Common myeloid progenitor, CD34-positive (primary cell): ENCODE results near the gene PTX4.

Source experiments
- CTCF ChIA-PET: fragments of 350-600 bp; sonication (Branson Sonifier 250); formaldehyde crosslinking; loops from one replicate; lab custom pipeline; 2021; ENCODE audit warnings: antibody characterized with exemption; lab: Charles Lee
- POLR2A ChIA-PET: fragments of 350-600 bp; sonication (Branson Sonifier 250); formaldehyde crosslinking; loops from one replicate; lab custom pipeline; 2021; ENCODE audit warnings: antibody characterized with exemption; lab: Charles Lee
- DNase-seq, 3 donors: peaks; one replicate each; pipeline versions ENCODE4 v3.0.0 to v3.0.0-alpha.2; 2013
- H3K27ac ChIP-seq, 2 experiments: 1 replicate in 1 of 2; 2 replicates in 1 of 2; pipeline ENCODE4 v1.7.0; 2013; ENCODE audit warnings: inconsistent platforms in 2 of 2, low read length in 2 of 2, mild to moderate bottlenecking in 2 of 2, low read depth in 1 of 2, moderate library complexity in 1 of 2; ENCODE audit not compliant: severe bottlenecking in 2 of 2, insufficient read depth in 1 of 2, poor library complexity in 1 of 2
- H3K27me3 ChIP-seq, 5 experiments: replicated peaks in 2 of 5; 1 replicate in 3 of 5; 2 replicates in 2 of 5; pipeline versions ENCODE4 v1.6.1 to v1.7.0; 2013; ENCODE audit warnings: low read length in 4 of 5, mild to moderate bottlenecking in 2 of 5, moderate library complexity in 2 of 5, inconsistent platforms in 1 of 5; ENCODE audit not compliant: insufficient read depth in 5 of 5, control insufficient read depth in 4 of 5
- H3K36me3 ChIP-seq, 4 experiments: 1 replicate in 2 of 4; 2 replicates in 2 of 4; pipeline versions ENCODE4 v1.6.1 to v1.7.0; 2013; ENCODE audit warnings: low read length in 3 of 4, control low read depth in 1 of 4, mild to moderate bottlenecking in 1 of 4; ENCODE audit not compliant: control insufficient read depth in 4 of 4, insufficient read depth in 4 of 4
- H3K4me1 ChIP-seq, 4 experiments: 1 replicate in 3 of 4; 2 replicates in 1 of 4; pipeline versions ENCODE4 v1.6.1 to v1.7.1; 2013; ENCODE audit warnings: low read length in 3 of 4, mild to moderate bottlenecking in 3 of 4, control low read depth in 1 of 4, inconsistent platforms in 1 of 4, moderate library complexity in 1 of 4; ENCODE audit not compliant: control insufficient read depth in 4 of 4, insufficient read depth in 4 of 4; ENCODE audit errors: control extremely low read depth in 1 of 4
- H3K4me3 ChIP-seq, 7 experiments: 1 replicate in 4 of 7; 2 replicates in 3 of 7; pipeline versions ENCODE4 v1.5.1 to v1.7.0; 2013; ENCODE audit warnings: mild to moderate bottlenecking in 7 of 7, low read length in 6 of 7, moderate library complexity in 6 of 7, inconsistent platforms in 2 of 7, low read depth in 2 of 7, control low read depth in 1 of 7; ENCODE audit not compliant: insufficient read depth in 4 of 7, control insufficient read depth in 1 of 7; ENCODE audit errors: extremely low read depth in 1 of 7
- H3K9me3 ChIP-seq, 5 experiments: 1 replicate in 4 of 5; 2 replicates in 1 of 5; pipeline versions ENCODE4 v1.6.1 to v1.7.1; 2013; ENCODE audit warnings: low read length in 4 of 5, mild to moderate bottlenecking in 2 of 5, inconsistent platforms in 1 of 5, low read depth in 1 of 5, moderate library complexity in 1 of 5; ENCODE audit not compliant: control insufficient read depth in 4 of 5, insufficient read depth in 2 of 5; ENCODE audit errors: control extremely low read depth in 1 of 5
- WGBS: methylation state at CpG from one replicate; pipeline ENCODE4 v1.1.5; 2013; ENCODE audit not compliant: insufficient coverage; 5-methylcytosine and 5-hydroxymethylcytosine counted together

The PTX4 gene

DNA sequence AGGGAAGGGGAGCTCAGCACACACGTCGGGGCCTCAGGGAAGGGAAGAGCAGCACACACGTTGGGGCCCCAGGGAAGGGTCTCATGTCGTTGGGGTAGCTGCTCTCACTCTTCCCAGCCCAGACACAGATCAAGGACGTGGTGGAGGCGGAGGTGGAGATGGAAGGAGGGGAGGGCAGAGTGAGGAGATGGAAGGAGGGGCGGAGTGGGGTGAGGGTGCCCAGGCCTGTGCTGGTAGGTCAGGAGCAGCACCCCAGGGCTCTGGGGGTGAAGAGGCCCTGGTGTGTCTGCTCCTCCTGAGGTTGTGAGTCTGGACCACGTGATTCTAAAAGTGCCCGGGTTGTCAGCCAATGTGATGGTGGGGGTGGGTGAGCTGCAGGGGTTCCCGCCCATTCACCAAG, 28.8 kb downstream of the PTX4 start:
- WGBS = 97% methylated on average over 3 of the region's 10 CpGs
- no peak for DNase-seq
- Histone ChIP-seq H3K4me1 (peaks cover 0 to 31% (median 14%) of the 10 kb centered on the region in 4 experiments), H3K27ac (no peak overlapping the region), H3K9me3 (no peaks in the 10 kb centered on the region), H3K4me3 (no peak overlapping the region), H3K36me3 (peaks cover 8 to 78% (median 35%) of the 10 kb centered on the region in 4 experiments), H3K27me3 (no peaks in the 10 kb centered on the region)
- ChIA-PET CTCF (no interaction called here), POLR2A (no interaction called here)

DNA sequence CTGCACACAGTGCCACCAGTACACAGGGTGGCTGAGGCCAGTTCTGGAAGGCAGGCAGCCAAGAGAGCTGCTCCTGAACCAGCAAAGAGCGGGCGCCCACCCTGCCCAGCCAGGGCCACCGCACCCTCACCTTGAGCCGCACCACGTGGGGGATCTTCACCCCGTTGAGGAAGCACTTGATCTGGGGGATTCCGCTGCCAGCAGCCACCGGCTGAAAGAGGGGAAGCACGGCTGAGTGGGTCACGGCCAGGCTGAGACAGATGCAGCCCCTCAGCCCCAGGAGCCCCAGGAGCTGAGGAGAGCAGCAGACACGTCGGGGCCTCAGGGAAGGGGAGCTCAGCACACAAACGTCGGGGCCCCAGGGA, 29.8 kb downstream of the PTX4 start:
- Histone ChIP-seq H3K4me1 (peaks cover 0 to 31% (median 17%) of the 10 kb centered on the region in 4 experiments), H3K27me3 (no peaks in the 10 kb centered on the region), H3K4me3 (no peak overlapping the region), H3K27ac (no peak overlapping the region), H3K9me3 (no peaks in the 10 kb centered on the region), H3K36me3 (peaks cover 8 to 78% (median 36%) of the 10 kb centered on the region in 4 experiments)
- ChIA-PET POLR2A (interaction anchor here (0.6 kb wide), 2 partner anchors 241 to 452 kb away, joined by 3 to 4 read pairs; no protein-coding TSS in a partner anchor), CTCF (interaction anchor here (1.5 kb wide), 1 partner anchor 18 kb away, joined by 3 read pairs; no protein-coding TSS in a partner anchor)
- WGBS = 20% methylated on average over 14 of the region's 14 CpGs
- DNase-seq = peak; percentile 42 to 82 (median 71)

DNA sequence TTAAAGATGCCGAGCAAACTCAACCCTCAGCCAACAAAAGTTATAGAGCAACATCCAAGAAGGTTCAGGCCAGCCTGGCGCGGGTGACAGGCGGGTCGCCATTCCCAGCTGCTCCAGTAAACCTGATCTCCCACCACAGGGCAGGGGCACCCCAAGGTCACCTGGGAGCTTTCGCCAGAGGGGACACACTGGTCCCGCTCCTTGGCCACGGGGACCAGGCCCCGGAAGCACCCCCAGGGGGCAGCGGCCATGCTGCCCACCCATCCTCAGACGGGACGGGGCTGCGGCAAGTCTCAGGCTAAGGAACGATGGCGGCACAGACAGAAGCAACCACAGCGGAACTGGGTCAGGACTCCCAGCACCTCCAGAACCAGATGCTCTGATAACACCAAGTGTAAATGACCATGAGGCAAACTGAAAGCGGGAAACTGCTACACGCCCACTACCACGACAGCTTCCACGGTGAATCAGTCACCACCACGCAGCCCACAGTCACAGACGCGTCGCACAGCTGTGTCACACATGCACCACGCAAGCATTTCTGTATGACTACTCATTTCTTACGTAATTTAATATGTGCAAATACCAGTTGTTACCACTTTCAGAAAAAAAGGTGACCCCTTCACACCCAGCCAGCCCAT, 30.3 kb downstream of the PTX4 start:
- peaks cover 13 to 80% (median 38%) of the 10 kb centered on the region in 4 experiments for H3K36me3 ChIP-seq
- no peaks in the 10 kb centered on the region for H3K27me3 ChIP-seq
- DNase-seq = peak; percentile 54 to 83 (median 66)
- ChIA-PET POLR2A (interaction anchor here (0.6 kb wide), 1 partner anchor 452 kb away, joined by 3 read pairs; no protein-coding TSS in a partner anchor), CTCF (interaction anchor here (1.5 kb wide), 1 partner anchor 17 kb away, joined by 3 read pairs; no protein-coding TSS in a partner anchor)
- H3K9me3 ChIP-seq = no peaks in the 10 kb centered on the region
- 97% methylated on average over 25 of the region's 26 CpGs for WGBS
- peaks cover 0 to 35% (median 17%) of the 10 kb centered on the region in 4 experiments for H3K4me1 ChIP-seq
- H3K27ac ChIP-seq = no peak overlapping the region
- peak overlapping the region in 1 of 7 experiments; percentile 1 for H3K4me3 ChIP-seq

DNA sequence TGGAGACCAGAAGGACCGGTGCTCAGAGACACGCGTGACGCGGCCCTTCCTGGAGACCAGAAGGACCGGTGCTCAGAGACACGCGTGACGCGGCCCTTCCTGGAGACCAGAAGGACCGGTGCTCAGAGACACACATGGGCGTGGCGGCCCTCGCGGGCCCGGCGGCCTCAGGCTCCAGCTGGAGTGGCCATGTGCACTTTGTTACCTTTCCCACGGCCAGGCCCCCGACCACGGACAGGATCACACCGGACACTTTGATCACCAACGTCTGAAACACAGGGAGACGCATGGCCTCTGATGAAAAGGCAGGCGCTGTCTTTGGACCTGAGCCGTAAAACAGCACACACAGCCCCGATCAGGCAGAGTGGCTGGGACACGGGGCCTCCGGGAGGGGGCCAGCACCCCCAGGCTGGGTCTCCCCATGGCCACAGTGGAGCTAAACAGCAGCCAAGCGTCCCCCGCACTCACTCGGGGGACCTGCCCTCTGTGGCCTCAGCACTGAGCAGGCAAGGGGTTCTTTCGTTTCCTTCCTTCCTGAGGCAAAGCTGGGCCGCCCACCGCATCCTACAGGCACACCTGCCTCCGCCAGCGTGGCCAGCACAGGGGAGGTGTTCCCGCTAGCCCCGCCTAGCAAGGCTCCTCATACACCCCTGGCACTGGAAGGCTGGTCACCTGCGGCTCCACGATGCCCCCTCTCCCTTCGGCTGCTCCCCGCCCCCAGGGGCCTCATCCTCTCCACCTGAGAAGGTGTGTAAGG, 31.1 kb downstream of the PTX4 start:
- CTCF ChIA-PET = no interaction called here

DNA sequence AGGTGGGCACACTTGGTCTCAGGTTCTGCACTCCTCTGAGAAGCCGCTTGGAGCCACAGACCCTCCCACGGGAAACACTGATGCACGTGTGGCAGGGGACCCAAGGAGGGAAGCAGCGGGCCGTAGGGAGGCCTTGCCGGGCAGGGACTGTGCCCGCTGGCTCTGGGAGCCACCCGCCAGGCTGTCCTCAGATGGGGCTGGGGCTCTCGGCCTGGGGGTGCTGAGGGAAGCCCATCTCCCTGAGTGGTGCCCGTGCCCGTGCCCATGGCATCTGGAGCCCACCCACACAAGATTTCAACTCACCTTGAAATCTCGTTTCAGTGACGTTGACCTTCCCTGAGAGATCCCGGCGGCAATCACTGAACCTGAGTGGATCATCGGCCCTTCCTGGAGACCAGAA, 31.8 kb downstream of the PTX4 start:
- 96% methylated on average over 12 of the region's 16 CpGs for WGBS
- ChIA-PET POLR2A (no interaction called here), CTCF (interaction anchor here (0.7 kb wide), 1 partner anchor 23 kb away, joined by 3 read pairs; no protein-coding TSS in a partner anchor)
- no peak overlapping the region for H3K4me3 ChIP-seq
- DNase-seq = no peak
- H3K27me3 ChIP-seq = no peaks in the 10 kb centered on the region
- peaks cover 13 to 82% (median 40%) of the 10 kb centered on the region in 4 experiments for H3K36me3 ChIP-seq
- H3K27ac ChIP-seq = no peak overlapping the region
- peaks cover 0 to 35% (median 17%) of the 10 kb centered on the region in 4 experiments for H3K4me1 ChIP-seq
- H3K9me3 ChIP-seq = no peaks in the 10 kb centered on the region

More for the DNA sequence above, 31.1 kb downstream of the PTX4 start:
- 38% methylated on average over 32 of the region's 42 CpGs for WGBS
- no peaks in the 10 kb centered on the region for H3K27me3 ChIP-seq
- no peak overlapping the region for H3K27ac ChIP-seq
- H3K4me1 ChIP-seq = peaks cover 0 to 35% (median 17%) of the 10 kb centered on the region in 4 experiments
- peak; percentile 55 to 84 (median 66) for DNase-seq
- POLR2A ChIA-PET = no interaction called here
- peaks cover 13 to 77% (median 38%) of the 10 kb centered on the region in 4 experiments for H3K36me3 ChIP-seq
- H3K9me3 ChIP-seq = no peaks in the 10 kb centered on the region
- H3K4me3 ChIP-seq = peak overlapping the region in 3 of 7 experiments; percentile 36 to 52 (median 46)

DNA sequence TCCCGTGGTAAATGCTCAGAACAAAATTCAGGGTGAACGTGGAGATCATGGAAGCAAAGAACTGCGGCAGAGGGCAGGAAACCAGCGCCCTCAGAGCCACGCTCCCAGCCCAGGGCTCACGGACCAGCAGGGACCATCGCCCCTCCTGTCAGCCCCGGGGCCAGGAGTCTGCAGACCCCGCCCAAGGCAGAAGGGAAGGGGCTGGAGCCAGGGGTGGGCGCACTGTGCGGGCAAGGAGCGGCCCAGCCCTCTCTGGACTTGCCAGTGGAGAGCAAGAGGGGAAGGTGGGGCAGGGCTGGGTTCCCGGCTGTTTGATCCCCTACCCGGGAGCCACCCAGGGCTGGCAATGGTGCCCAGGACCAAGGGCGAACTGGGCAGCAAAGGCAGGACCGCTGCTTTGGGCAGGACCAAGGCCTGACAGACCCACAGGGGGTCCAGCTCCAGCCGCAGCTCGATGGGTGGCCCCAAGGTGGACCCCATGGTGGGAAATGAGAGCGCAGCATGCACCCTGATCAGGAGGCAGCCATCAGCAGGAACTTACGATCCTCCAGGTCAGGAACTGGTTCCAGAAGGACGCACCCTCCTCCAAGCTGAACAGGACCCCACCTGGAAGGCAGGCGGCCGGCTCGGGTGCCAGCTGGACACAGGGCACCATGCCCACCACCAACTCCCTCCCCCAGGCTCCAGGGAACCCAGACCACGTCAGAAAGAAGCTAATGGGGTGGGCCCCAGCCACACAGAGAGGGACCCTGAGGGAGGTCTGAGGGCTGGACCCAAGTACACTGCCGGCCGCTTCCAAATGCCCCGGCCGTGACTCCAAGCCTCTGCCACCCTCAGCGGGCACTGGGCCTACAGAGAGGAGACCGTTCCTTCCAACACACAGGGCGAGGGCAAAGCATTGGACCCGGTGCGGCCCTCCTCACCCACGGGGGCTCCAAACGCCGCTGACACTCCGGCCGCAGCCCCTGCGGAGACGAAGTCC, 33.3 kb downstream of the PTX4 start:
- ChIA-PET CTCF (no interaction called here), POLR2A (no interaction called here)
- Histone ChIP-seq H3K27me3 (no peaks in the 10 kb centered on the region), H3K27ac (no peak overlapping the region), H3K9me3 (no peaks in the 10 kb centered on the region), H3K4me3 (no peak overlapping the region), H3K36me3 (peaks cover 14 to 84% (median 45%) of the 10 kb centered on the region in 4 experiments), H3K4me1 (peaks cover 0 to 35% (median 17%) of the 10 kb centered on the region in 4 experiments)
- 98% methylated on average over 41 of the region's 41 CpGs for WGBS
- DNase-seq = no peak
